ENCODE data around the gene NCOR2.
A peak's percentile ranks its signal among the peaks of the same experiment; 100 is the strongest.

NCOR2 gene

DNA sequence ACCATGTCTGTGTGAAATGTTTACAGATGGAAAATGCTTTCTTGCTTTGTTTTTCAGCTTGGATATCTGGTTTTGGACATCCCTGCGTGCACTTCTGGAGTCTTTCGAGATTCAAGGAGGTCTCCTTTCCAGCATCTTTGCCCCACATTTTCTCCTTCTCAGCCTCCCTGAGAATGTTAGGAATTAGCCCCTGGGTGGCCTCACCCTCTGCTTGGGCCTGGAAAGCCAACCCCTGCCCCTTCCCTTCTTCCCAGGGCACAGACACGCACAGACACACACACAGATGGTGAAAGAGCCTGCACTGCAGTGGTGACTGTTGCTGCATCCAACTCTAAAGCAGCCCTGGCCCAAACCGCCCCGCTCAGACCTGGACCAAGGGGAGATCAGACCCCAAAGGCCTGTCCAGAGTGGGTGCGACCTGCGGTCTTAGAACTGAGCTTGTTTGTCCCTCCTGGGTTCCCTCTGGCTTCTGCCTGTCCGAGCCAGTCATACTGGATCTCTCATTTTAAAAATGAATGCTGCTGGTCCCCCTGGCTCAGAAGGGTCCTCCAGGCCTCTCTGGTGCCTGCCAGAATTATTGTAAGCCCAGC is 8.7 kb upstream of the NCOR2 start:
- no peak for DNase-seq (ENCODE audit: low read depth)

DNA sequence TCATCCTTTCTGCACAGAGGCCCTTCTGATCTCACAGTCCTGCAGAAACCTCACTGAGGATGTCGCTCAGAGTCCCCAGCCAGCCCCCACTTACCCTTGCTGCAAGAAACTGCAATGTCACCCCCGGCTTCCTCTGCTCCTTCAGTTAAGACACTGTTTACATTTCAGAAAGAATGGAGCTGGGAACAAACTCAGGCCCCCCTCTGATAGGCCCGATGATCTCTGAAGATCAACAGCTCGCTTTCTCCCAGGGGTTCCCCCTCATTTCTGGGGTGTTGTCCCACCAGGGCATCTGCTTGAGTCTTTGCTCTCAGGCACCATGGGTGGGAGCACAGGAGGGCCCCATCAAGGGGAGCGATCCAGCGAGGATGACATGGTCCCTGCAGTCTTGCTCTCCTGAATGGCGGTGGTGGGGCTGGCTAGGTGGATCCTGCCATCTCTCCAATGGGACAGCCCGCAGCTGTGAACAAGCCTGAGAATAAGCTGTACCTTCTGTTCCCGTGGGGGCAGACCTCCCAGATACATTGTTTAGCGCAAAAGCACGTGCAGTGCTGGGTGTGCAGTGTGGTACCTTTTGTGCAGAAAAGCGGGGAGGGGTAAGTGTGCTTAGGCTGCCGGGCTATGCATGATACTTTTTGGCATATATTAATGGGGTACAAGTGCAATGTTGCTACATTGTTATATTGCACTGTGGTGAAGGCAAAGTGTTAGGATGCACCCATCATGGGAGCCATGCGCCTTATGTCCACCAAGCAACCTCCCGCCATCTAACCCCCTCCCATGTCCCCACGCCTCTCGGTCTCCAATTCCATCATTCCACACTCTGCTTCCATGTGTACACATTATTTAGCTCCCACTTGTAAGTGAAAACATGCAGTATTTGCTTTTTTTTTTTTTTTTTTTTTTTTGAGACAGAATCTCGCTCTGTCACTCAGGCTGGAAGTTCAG is 6.7 kb upstream of the NCOR2 start:
- DNase-seq (ENCODE audit: low read depth) = no peak

DNA sequence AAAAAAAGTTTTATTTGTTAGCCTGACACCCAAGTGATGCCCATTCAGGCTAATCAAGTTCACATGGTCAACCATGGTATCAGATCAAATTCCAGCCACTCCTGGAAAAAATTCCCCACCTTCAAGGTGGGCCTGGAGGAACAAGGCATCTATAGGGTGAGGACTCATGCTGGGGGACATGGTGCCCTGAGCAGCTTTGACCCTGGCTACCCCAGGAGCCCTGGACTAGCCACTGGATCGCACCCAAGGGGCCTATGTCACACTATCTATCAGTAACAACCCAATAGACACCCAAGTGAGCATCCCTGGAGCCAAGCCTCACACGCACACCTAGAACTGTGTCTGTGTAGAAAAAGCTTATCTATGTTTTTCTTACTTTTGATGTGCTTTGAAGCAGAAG is 4.1 kb upstream of the NCOR2 start:
- no peak for DNase-seq (ENCODE audit: low read depth)

DNA sequence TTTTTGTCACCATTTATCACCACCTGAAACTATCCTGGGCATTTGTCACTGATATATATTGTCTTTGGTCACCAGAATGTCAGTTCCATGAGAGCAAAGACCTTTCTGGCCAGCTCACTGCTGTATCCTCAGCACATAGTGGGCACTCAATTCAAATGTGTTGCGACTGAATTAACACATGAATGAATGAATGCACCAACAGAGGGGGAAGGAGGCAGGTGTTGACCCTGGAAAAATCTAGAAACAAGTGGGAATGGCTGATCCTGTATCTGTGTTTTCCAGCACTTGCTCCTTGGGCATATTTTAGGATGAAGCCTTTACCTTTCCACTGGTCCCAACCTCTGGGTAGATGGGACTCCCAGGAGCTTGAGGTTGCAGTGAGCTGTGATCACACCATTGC is 3.4 kb upstream of the NCOR2 start:
- no peak for DNase-seq (ENCODE audit: low read depth)

DNA sequence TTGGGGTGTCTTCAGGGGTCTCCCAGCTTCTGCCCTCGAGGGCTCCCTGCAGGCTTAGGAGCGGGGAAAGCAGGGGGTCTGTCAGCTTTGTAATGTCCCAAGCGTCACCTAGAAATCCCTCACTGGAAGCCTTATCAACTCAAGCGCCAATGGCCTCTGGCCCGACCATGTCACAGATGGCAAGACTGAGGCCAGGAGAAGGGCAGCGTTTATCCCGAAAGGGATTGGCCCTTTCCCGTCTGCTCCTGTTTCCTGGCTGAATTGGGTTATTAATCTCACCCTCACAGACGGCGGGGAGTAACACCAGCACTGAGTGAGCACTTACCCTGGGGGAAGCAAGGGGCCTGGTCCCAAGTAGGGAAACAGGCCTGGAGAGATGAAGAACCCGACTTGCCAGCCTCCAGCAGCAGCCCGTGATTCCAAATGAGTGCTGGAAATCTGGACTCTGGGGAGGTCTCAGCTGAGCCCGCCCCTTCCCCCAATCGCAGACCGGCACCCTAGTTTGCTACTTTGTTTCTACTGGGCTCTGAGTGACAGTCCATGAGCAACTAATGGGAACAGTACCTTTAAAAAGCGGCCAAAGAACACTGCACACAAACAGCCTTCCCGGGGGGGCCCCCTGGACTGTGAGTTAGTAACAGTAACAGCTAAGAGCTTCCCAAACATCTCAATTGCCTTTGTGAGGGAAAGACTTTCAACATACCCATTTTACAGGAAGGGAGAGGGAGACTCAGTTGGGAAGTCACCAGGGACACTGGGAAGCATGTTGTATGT is 2.1 kb upstream of the NCOR2 start:
- no peak for DNase-seq (ENCODE audit: low read depth)

DNA sequence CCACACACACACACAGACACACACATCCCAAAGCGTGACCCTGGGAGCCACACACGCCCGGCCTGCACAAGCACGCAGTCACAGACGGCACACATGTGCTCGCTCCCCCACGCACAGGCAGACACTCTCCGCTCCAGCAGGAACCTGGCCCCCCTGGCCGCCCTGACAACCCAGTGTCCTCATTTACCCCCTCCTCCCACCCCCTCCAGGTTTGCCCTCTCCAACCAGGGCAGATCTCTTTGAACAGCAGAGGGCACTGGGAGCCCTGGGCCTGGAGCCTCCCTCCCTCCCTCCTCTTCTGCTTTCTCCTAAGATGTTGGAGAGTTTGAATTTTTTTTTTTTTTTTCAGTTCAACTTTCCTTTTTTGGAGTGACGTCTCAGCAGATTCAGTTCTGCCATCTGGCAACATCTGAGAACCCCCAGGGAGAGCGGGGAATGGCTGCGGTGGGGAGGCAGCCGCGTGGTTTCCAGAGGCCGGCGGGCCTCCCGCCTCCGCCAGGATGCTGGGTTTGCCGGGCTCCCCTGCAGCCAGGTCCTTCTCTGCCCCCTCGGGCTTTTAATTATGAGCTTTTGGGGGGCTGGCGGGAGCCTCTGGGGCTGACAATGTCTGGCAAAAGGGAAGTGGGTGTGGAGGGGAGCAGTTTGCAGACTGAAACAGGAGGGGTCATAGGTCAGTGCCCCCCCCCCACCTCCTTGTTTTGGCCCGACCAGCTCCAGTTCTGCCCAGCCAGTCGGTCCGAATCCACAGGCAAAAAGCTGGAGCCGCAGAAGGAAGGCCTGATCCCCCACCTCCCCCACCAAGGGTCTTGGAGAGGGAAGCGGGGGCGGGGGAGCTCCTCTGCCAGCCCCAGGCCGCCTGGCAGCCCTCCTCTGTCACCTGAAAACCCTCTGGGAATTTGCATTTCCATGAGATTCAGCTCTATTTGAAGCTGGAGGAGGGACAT is 1.3 kb upstream of the NCOR2 start:
- peak; percentile 94 for DNase-seq (ENCODE audit: low read depth)

DNA sequence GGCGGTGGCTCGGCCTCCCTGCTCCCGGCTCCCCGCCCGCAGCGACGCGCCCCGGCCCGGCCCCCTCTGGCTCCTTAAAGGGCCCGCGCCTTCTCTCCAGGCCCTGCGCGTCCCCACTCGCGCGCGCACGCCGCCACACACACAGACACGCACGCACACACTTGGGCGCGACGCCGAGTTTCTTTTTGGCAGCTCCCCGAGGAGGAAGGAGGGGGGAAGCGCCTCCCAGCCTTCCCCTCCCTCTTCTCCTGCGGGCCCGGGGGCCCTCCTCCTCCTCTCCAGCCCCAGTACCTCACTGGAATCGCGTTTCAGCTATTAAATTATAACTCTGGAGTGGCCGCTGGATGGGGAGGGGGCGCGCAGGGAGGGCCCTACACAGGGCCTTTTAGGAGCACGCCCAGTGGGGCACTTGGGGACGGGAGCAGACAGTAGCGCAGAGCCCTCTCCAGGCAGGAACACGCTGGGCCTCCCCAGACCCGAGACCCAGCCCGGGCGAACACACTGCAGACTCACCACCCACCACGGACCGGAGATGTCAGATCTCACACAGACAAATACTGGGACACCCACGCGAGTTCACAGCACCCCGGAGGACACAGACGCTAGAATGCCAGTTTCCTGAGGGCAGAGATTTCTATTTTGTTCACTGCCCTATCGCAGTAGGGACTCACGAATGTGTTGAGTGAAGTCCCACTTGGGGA is 411 bp upstream of the NCOR2 start:
- peak; percentile 92 for DNase-seq (ENCODE audit: low read depth)

DNA sequence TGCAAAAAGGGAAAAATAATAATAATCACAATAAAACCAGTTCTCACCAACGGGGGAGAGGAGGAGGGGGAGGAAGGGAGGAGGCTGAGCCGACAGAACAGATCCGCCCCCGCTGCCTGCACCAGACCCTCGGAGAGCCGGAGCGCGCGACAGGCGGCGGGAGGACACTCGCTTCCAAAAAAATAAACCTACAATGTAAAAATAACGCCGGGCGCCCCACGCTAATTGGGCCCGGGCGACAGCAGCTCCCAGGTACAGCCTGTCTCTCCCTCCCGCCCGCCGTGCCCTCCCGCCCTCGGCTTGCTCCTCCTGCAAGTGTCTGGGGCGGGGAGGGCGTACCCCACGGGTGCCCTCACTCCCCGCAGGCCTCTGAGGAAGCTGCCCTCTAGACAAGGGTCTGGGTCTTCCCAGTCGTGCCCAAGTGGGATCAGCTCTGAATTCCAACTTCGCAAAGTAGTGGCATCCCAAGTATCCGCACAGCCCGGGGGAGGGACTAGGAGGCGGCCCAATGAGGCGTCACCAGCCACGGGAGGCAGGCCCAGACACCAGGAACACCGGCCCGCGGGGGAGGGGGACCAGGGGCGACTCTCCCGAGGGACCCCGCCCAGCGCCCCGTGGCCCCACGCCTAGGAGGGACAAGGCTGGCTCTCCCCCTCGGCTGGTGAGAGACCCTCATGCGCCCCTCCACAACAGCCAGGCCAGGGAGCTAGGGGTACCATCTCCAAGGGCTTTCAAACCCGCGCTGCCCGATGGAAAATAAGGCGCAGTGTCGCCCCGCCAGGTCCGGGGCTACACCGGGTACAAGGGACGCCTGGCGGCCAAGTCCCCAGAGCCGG is 1.0 kb downstream of the NCOR2 start:
- peak; percentile 69 for DNase-seq (ENCODE audit: low read depth)

DNA sequence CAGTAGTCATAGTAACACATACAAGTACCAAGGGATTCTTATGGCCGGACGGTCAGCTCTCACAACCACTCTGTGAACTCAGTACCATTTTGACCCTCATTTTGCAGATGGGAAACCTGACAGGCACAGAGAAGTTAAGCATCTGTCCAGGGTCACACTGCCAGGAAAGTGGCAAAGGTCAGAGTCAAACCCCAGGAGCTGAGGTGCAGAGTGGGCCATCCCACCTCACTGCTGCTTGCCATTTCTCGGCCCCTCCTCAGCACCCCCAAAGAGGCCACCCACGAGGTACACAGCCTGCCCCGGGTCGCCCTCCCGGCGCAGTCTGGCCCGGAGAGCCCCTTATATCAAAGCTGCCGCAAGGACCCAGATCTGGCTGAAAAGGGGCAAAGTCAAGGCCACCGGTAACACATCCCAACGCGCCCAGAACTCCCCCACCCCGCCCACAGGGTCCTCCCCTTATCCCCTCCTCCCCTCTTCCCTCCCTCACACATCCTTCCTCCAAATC is 1.7 kb downstream of the NCOR2 start:
- no peak for DNase-seq (ENCODE audit: low read depth)

DNA sequence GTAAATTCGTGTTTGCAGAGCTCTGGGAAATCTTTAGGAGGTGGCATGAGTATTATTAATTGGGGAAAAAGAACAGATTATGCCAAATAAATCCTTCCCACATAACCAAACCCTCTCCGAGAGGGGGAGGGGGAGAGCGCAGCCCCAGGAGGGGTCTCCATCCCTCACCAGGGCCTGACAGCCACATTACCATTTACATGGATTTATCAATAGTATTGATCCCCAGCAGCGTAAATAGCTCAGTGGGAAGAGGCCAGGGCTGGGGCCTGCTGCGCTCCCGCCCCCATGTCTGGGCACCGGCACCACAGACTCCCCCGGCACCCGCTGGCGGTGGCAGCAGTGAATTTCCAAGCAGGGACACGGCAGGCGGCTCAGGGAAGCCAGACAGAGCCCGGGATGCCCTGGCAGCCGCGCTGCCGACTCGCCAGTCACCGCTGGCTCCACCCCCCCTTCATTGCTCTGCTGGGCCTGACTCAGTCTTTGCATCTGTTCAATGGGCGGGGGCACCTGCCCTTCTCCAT is 2.4 kb downstream of the NCOR2 start:
- no peak for DNase-seq (ENCODE audit: low read depth)

DNA sequence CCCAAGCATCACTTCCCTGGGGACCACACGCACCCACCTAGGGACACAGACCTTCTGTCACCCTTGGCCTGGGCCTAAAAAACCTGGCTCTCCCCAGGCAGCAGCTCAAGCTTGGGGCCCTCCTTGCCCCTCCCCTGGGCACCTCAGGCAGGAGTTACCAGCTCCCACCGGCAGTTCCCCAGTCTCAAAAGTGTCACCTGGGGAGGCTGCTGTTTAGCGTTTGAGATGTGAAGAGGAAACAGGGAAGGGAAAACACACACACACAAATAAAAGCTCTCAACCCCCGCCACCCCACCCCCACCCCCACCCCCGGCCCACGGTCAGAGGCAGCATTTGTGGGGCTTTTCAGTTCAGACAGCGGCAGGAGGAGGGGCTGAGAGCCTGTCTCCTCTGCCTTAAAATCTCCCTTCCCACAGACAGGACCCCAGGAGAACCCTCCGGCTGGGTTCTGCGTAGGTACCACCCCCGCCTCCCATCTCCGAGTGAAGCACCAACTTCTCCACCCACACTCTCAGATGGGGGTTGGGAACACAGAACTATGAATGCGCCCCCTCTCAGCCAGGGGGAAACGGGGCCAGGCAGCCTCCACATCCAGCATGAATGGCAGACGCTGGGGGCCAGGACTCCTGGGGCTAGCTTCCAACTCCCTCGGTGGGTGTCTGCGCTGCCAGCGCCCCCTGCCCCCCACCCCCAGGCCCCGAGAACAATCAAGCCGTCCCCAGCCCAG is 3.0 kb downstream of the NCOR2 start:
- DNase-seq (ENCODE audit: low read depth) = no peak

DNA sequence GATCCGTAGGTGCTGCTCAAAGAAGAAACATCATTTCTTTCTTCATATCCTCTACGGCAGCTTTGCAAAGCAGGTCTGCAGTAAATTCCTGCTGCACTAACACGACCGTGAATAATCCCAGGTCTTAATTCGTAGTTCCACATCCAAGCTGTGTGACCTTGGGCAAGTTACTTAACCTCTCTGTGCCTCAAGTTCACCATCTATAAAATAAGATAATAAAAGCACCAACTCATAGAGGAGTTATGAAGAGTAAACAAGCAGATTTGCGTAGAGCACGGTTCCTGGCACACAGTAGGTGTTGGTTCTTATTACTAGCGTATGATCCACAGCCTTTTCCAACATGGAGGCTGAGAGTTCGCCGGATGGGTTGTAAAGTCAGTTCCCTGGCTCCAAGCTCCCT is 3.6 kb downstream of the NCOR2 start:
- DNase-seq (ENCODE audit: low read depth) = no peak

DNA sequence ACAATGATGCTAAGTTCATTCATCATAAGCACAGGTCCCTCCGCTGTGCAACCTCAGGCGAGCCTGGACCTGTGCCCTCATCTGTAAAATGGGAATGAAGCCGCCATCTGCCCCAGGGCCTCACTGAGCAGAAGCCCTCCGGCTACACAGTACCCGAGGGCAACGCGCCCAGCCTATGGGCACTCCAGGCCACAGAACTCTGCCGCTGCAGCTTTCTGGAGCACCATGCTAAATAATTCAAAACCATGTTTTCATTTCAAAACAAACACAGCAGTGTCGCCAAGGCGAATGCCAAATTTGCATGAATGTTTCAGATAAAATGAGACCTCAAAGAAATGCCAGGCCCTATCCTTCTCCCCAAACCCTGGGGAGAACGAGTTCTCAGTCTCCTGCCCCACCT is 4.0 kb downstream of the NCOR2 start:
- no peak for DNase-seq (ENCODE audit: low read depth)

DNA sequence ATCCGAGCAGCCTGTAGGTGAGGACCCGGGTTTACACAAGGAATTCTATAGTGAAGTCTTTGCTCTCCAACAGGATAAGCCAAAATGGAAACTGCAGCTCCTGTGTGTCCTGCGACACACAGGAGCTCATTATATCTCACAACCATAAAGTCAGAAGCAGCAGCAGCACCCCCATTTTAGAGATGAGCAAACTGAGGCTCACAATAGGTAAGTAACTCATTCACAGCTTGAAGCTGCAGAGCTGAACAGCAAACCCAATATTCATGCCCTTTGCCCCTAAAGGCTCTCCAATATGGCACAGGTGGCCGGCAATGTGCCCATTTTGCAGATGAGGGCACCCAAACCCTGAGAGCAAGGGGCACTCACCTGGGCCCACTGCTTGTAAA is 4.6 kb downstream of the NCOR2 start:
- DNase-seq (ENCODE audit: low read depth) = no peak

DNA sequence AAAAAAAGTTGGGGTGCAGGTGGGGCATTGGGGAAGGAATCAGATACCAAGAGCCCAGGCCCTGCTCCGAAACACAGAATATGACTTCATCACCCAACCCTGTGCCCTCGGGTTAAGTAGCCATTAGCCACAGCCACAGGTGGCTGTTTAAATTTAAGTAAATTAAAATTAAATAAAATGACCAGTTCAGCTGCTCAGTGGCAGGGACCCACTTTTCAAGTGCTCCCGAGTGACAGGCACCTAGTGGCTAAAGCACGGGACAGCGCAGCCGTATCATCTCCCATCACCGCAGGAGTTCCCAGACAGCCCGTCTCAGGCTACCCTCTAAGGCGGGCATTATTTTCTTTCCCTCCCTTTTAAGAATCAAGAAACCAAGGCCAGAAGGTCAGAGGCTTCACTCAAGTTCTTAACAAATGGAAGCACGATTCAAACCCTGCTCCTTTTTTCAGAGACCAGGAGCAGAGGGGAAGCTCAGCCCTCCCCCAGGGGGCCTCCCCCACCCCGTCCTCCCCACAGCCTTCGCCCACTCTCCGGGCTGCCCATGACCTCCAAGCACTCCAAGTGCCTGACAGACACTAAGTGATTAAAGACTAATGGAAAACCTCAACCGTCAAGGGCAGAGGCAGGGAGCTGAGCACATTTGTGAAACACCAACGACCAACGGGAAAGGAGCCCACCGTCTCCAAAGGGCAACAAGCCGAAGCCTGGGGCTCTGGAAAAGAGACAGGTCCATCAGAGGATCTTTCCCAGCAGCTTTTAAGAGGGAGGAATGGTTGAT is 5.2 kb downstream of the NCOR2 start:
- DNase-seq (ENCODE audit: low read depth) = no peak

DNA sequence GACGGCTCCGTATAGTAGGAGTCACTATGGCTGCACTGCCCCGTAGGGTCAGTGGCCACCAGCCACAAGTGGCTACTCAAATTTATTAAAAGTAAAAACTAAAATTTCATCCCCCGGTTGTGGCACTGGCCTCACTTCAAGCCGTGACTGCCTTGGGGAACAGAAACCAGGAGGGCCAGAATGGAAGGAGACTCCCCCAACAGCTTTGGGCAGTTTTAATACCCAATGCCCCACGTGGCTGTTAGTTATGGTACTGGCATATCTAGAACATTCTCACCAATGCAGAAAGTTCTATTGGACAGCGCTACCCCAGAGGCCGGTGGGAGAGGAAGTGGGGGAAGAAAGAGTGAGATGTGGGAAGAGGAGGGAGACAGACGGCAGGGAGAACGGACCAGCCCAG is 6.2 kb downstream of the NCOR2 start:
- DNase-seq (ENCODE audit: low read depth) = no peak

DNA sequence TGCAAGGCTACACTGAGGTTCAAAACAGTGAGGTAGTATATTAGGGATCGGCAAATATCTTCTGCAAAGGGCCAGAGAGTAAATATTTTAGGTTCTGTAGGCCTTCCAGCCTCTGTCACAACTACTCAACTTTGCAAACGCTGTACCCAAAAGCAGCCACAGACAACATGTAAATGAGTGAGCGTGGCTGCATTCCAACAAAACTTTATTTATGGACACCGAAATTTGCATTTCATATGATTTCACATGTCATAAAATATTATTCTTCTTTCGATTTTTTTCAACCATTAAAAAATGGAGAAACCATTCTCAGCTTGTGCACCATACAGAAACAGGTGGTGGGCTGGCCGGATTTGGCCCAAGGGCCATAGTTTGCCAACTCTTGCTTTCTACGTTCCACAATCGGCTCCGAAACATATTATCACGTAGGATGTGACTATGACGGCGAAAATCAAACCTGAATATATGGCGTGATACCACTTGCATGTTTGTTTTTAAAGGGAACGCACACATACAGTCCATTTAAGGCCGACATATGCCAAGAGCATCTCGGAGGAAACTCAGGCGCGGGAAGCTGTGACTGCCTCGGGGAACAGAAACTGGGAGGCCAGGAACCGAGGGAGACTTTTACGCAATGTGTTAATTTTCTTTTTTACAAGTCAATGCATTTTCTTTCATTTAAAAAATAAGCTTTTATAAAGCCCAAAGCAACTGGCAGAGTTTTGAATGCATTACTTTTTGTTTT is 7.1 kb downstream of the NCOR2 start:
- DNase-seq (ENCODE audit: low read depth) = no peak

All from amniotic epithelial cell (primary cell).